GM12865 (cell line): ENCODE results near the gene GBX1.

Source experiments
- DNase-seq: peaks from one replicate; pipeline ENCODE4 v3.0.0; 2010; ENCODE audit warnings: low read depth
- H3K4me3 ChIP-seq: 2 replicates; pipeline ENCODE4 v1.5.1; 2011; ENCODE audit warnings: mild to moderate bottlenecking, low read depth, low read length, control low read depth
- CTCF ChIP-seq: IDR thresholded peaks from 2 replicates; pipeline ENCODE4 v1.5.1; 2011; ENCODE audit warnings: low read length, control low read depth, low read depth, inconsistent platforms; ENCODE audit not compliant: insufficient read depth; ENCODE audit errors: missing control alignments

GBX1 gene

GRCh38 chr7:151125846-151126481 lies 41.5 kb downstream of the GBX1 start:
- no peak overlapping the region for H3K4me3 ChIP-seq
- TF ChIP-seq CTCF: no peak
- no peak for DNase-seq

- no peak overlapping the region for H3K4me3 ChIP-seq
Observed at GRCh38 chr7:151125470-151125845, 42.0 kb downstream of the GBX1 start.

GRCh38 chr7:151124899-151125399 lies 42.5 kb downstream of the GBX1 start:
- H3K4me3 ChIP-seq: no peak overlapping the region
- no peak for TF ChIP-seq CTCF
- DNase-seq: no peak

More at GRCh38 chr7:151125470-151125845, 42.0 kb downstream of the GBX1 start:
- no peak for DNase-seq
- TF ChIP-seq CTCF: no peak

DNA sequence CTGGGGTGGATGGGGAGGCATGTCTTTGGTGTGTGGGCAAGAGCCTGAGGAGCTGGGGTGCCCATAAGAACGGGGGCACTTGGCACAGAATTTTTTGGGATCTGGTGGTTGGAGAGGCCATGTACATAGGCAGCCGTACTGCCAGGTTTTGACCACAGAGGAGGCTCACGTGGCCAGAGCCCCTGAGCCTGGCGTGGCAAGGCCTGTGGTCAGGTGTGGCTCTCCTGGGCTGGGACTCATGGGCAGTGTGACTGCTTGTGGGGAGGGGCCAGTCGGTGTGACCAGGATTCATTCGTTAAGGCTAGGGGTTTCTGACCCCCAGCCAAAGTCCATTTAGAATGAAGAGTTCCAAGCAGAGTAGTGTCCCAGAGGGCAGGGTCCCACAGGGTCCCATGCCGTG lies 43.0 kb downstream of the GBX1 start:
- DNase-seq: no peak
- H3K4me3 ChIP-seq: no peak overlapping the region
- no peak for TF ChIP-seq CTCF

DNA sequence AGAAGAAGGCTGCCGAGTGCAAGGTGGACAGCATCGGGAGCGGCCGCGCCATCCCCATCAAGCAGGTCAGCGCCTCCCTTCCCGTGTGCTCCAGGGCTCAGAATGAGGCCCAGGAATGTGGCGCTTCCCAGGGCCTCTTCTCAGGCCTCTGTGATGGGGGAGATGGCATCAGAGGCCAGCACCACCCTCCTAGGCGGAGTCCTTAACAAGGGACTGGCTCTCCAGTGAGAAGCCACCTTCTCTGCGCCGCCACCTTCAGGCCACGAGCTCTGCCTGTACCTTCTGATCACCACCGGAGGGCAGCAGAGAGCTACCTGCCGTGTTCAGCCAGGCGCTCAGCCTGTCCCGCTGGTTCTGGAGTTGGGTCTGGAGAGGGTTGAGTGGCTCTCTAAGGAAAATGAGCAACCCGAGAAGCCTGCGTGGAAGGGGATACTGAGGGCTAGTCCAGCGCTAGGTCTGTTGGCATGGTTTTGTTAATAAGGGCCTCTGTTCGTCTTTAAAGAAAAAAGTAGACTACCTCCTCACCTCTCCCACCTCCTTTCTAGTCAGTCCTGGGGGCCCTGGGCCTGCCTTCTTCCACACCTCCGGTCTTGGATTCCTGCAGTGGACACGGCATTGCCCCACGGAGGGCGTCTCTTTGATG lies 43.6 kb downstream of the GBX1 start:
- DNase-seq: peak; percentile 81
- no peak overlapping the region for H3K4me3 ChIP-seq
- peak; percentile 100 for TF ChIP-seq CTCF

GRCh38 chr7:151123158-151123821 lies 44.2 kb downstream of the GBX1 start:
- no peak overlapping the region for H3K4me3 ChIP-seq
- no peak for TF ChIP-seq CTCF

More at GRCh38 chr7:151123158-151123821, 44.2 kb downstream of the GBX1 start:
- DNase-seq: no peak
